ENCODE measurements around the gene EPB41L5.

GRCh38 chr2:120174963-120175581, 162.2 kb downstream of the EPB41L5 start:
- TF ChIP-seq POLR2A (IDR thresholded peaks at IDR 0.05): no peak
- TF ChIP-seq EP300 (IDR thresholded peaks at IDR 0.05): no peak
- peak; percentile 26 to 73 (median 70) for TF ChIP-seq CTCF (IDR thresholded peaks at IDR 0.05)
- TF ChIP-seq POLR2AphosphoS5 (IDR thresholded peaks at IDR 0.05): no peak

Measured in sigmoid colon (tissue), 4 donors.